Hepatocyte (in vitro differentiated cells): ENCODE measurements around the gene ANKRD31.

ENCODE experiments used
- CTCF ChIP-seq: fragments of 200-600 bp; sonication (generic); IDR thresholded peaks from 2 replicates; pipeline ENCODE4 v1.5.1; 2016; ENCODE audit warnings: antibody characterized with exemption, mild to moderate bottlenecking; ENCODE audit not compliant: poor library complexity
- EZH2 ChIP-seq: fragments of 200-600 bp; sonication (generic); IDR thresholded peaks from 2 replicates; pipeline ENCODE4 v1.6.1; 2016; ENCODE audit warnings: antibody characterized with exemption, mild to moderate bottlenecking, borderline replicate concordance
- EZH2phosphoT487 ChIP-seq: fragments of 200-600 bp; sonication (generic); IDR thresholded peaks from one replicate; pipeline ENCODE4 v1.6.1; 2018; ENCODE audit warnings: antibody characterized with exemption, mild to moderate bottlenecking, low read depth, moderate library complexity; ENCODE audit not compliant: unreplicated experiment, severe bottlenecking

GRCh38 chr5:75142566-75143136 lies 94.0 kb downstream of the ANKRD31 start:
- no peak for TF ChIP-seq CTCF
- TF ChIP-seq EZH2 = no peak
- TF ChIP-seq EZH2phosphoT487 = no peak
